HCT116 (cell line): ENCODE results near the gene ABL2.

Experiments used
- CEBPB ChIP-seq: IDR thresholded peaks from 2 replicates; pipeline ENCODE4 v1.6.1; 2012; ENCODE audit warnings: low read depth
- EGR1 ChIP-seq: IDR thresholded peaks from 2 replicates; pipeline ENCODE4 v1.6.1; 2012; ENCODE audit warnings: low read depth
- EZH2 ChIP-seq: fragments of 200-600 bp; sonication (generic); IDR thresholded peaks from 2 replicates; pipeline ENCODE4 v1.6.1; 2017; ENCODE audit warnings: antibody characterized with exemption, mixed run types
- EZH2phosphoT487 ChIP-seq: fragments of 200-600 bp; IDR thresholded peaks from 2 replicates; pipeline ENCODE4 v1.6.1; 2018; ENCODE audit warnings: antibody characterized with exemption, borderline replicate concordance
- JUND ChIP-seq: IDR thresholded peaks from 2 replicates; pipeline ENCODE4 v1.6.1; 2012
- POLR2A ChIP-seq: IDR thresholded peaks from 2 replicates; pipeline ENCODE4 v1.7.0; 2011; ENCODE audit warnings: borderline replicate concordance; ENCODE audit not compliant: insufficient read depth, insufficient read length; ENCODE audit errors: extremely low read depth
- RAD21 ChIP-seq: IDR thresholded peaks from 2 replicates; pipeline ENCODE4 v1.6.1; 2012; ENCODE audit warnings: low read depth, mild to moderate bottlenecking
- ZNF274 ChIP-seq: fragments of 200-500 bp; sonication (Bioruptor generic); IDR thresholded peaks from 2 replicates; pipeline ENCODE4 v1.6.1; 2014; ENCODE audit warnings: mild to moderate bottlenecking, low read depth, low read length, inconsistent platforms
- TF ChIP-seq, protein P1 (sequence below), 3 experiments: fragments of 200-600 bp in 1 of 3; sonication (generic) in 1 of 3; IDR thresholded peaks in 2 of 3; conservative IDR thresholded peaks in 1 of 3; 2 replicates each; pipeline ENCODE4 v1.5.1; 2012 to 2017; ENCODE audit warnings: low read depth in 2 of 3, low read length in 2 of 3, antibody characterized with exemption in 1 of 3, borderline replicate concordance in 1 of 3, control low read depth in 1 of 3, mild to moderate bottlenecking in 1 of 3, mixed read lengths in 1 of 3, mixed run types in 1 of 3, moderate library complexity in 1 of 3; ENCODE audit not compliant: insufficient read depth in 1 of 3
- TF ChIP-seq, protein P2 (sequence below): IDR thresholded peaks from 2 replicates; pipeline ENCODE4 v1.6.1; 2012
- TF ChIP-seq, protein P3 (sequence below): IDR thresholded peaks from 2 replicates; pipeline ENCODE4 v1.6.1; 2012; ENCODE audit warnings: low read depth

DNA sequence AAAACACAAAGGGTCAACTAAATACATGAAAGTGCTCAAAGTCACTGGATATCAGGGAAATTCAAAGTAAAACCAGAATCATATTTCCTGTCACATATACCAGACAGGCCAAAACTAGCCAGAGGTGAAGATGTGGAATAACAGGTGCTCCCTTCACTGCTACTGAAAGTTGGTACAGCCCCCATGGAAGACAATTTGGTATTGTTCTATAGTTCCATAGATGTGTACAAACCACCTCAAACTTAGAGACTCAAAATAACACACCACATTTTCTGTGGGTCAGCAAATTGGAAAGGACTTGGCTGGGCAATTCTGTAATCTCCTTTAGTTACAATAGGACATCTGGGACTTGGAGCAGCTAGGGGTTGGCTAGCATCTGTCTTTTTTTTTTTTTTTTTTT is 39.6 kb upstream of the ABL2 start:
- TF ChIP-seq, protein P1, sequence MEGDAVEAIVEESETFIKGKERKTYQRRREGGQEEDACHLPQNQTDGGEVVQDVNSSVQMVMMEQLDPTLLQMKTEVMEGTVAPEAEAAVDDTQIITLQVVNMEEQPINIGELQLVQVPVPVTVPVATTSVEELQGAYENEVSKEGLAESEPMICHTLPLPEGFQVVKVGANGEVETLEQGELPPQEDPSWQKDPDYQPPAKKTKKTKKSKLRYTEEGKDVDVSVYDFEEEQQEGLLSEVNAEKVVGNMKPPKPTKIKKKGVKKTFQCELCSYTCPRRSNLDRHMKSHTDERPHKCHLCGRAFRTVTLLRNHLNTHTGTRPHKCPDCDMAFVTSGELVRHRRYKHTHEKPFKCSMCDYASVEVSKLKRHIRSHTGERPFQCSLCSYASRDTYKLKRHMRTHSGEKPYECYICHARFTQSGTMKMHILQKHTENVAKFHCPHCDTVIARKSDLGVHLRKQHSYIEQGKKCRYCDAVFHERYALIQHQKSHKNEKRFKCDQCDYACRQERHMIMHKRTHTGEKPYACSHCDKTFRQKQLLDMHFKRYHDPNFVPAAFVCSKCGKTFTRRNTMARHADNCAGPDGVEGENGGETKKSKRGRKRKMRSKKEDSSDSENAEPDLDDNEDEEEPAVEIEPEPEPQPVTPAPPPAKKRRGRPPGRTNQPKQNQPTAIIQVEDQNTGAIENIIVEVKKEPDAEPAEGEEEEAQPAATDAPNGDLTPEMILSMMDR (IDR thresholded peaks at IDR 0.05 in 2 of 3, conservative IDR thresholded peaks at IDR 0.05 in 1 of 3; ENCODE audit: borderline replicate concordance in 1 of 3, insufficient read depth in 1 of 3, low read depth in 2 of 3, low read length in 2 of 3), result no peak
- TF ChIP-seq RAD21 (no peak), EGR1 (no peak), POLR2A (no peak), EZH2phosphoT487 (no peak), JUND (no peak), CEBPB (no peak), ZNF274 (no peak), EZH2 (no peak)
- TF ChIP-seq, protein P2, sequence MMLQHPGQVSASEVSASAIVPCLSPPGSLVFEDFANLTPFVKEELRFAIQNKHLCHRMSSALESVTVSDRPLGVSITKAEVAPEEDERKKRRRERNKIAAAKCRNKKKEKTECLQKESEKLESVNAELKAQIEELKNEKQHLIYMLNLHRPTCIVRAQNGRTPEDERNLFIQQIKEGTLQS, result no peak
- TF ChIP-seq, protein P3, sequence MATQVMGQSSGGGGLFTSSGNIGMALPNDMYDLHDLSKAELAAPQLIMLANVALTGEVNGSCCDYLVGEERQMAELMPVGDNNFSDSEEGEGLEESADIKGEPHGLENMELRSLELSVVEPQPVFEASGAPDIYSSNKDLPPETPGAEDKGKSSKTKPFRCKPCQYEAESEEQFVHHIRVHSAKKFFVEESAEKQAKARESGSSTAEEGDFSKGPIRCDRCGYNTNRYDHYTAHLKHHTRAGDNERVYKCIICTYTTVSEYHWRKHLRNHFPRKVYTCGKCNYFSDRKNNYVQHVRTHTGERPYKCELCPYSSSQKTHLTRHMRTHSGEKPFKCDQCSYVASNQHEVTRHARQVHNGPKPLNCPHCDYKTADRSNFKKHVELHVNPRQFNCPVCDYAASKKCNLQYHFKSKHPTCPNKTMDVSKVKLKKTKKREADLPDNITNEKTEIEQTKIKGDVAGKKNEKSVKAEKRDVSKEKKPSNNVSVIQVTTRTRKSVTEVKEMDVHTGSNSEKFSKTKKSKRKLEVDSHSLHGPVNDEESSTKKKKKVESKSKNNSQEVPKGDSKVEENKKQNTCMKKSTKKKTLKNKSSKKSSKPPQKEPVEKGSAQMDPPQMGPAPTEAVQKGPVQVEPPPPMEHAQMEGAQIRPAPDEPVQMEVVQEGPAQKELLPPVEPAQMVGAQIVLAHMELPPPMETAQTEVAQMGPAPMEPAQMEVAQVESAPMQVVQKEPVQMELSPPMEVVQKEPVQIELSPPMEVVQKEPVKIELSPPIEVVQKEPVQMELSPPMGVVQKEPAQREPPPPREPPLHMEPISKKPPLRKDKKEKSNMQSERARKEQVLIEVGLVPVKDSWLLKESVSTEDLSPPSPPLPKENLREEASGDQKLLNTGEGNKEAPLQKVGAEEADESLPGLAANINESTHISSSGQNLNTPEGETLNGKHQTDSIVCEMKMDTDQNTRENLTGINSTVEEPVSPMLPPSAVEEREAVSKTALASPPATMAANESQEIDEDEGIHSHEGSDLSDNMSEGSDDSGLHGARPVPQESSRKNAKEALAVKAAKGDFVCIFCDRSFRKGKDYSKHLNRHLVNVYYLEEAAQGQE, result no peak
